Psoas muscle (tissue), 8 donors: ENCODE data around the gene KCNN3. TPM values are rescaled to one million over a fixed set of nuclear protein-coding genes. Genes with fewer than 3 reads are reported as not detected.

ENCODE experiments used
- ATAC-seq, 4 donors: fragments of 200-7000 bp; cut with Tn5 transposase; one replicate each; pipeline ENCODE4 v1.9.1; 2020; ENCODE audit warnings: moderate library complexity in 3 of 4, mild to moderate bottlenecking in 2 of 4
- DNase-seq, 2 donors: peaks; one replicate each; pipeline ENCODE4 v3.0.0-alpha.2; 2020
- H3K27ac ChIP-seq: fragments of 200-600 bp; one replicate; pipeline ENCODE4 v1.8.0; 2022
- H3K27me3 ChIP-seq, 3 donors: fragments of 200-600 bp in 1 of 3; one replicate each; pipeline versions ENCODE4 v1.6.1 to v1.8.0; 2013 to 2022; ENCODE audit warnings: low read length in 2 of 3, mild to moderate bottlenecking in 2 of 3, moderate library complexity in 1 of 3; ENCODE audit not compliant: insufficient read depth in 3 of 3
- H3K36me3 ChIP-seq, 2 donors: fragments of 200-600 bp in 1 of 2; one replicate each; pipeline versions ENCODE4 v1.6.1 to v1.8.0; 2013 to 2022; ENCODE audit warnings: low read depth in 1 of 2, mild to moderate bottlenecking in 1 of 2, moderate library complexity in 1 of 2; ENCODE audit not compliant: insufficient read depth in 1 of 2
- H3K4me1 ChIP-seq: fragments of 200-600 bp; one replicate; pipeline ENCODE4 v1.8.0; 2022
- H3K4me3 ChIP-seq: fragments of 200-600 bp; one replicate; pipeline ENCODE4 v1.8.0; 2022; ENCODE audit warnings: mild to moderate bottlenecking
- H3K9me3 ChIP-seq: fragments of 200-600 bp; one replicate; pipeline ENCODE4 v1.8.0; 2022
- WGBS, 3 donors: extraction: QIAGEN DNeasy Blood & Tissue Kit; methylation state at CpG; one replicate each; pipeline versions ENCODE4 v1.1.6 to v1.1.7; 2013; 5-methylcytosine and 5-hydroxymethylcytosine counted together
- intact Hi-C, 2 donors: fragments of 100-400 bp; cut with DNase I; formaldehyde crosslinking; loops; one replicate each; pipeline versions ENCODE4 v1.11.0 to v1.14.2; 2022
- polyA plus RNA-seq, 3 donors: library from polyadenylated mRNA; stranded (reverse); fragments of 200-250 nt; gene quantifications; one replicate each; pipeline ENCODE4 v1.2.3, GENCODE V29; 2013
- total RNA-seq, 4 donors: library from RNA; stranded (reverse); fragmentation: NEBNext Ultra II Directional in 2 of 4; extraction: Animal tissue kit (Norgen Biotek cat#: 25700) in 2 of 4; gene quantifications; one replicate each; pipeline versions ENCODE4 v1.2.1 to v1.2.4, GENCODE V29; 2021 to 2023
- TF ChIP-seq, protein P1 (sequence below): fragments of 200-600 bp; IDR thresholded peaks from one replicate; pipeline ENCODE4 v1.8.0; 2022; ENCODE audit warnings: antibody characterized with exemption
- donor health status: healthy with polysubstance abuse.
- donor health status: DM: no; HTN: no; CAD: no; lungs with moderate emphysema.
- donor health status: Bipolar disorder and iron deficiency.
- donor health status: healthy.
- donor health status: DM: yes; HTN: yes; CAD: no.
- donor health status: DM: no; HTN: no; CAD: no.
- donor health status: DM: no; HTN: no; CAD: no.
- donor health status: DM: yes; HTN: yes; CAD: no.

KCNN3 gene
- total and polyA plus RNA-seq, 7 donors, result 2.5 to 60.9 (median 11.8) TPM

- H3K27ac ChIP-seq, result peak overlapping the region; percentile 57
- H3K9me3 ChIP-seq, result no peaks in the 10 kb centered on the region
- no peak overlapping the region for H3K4me3 ChIP-seq
- 66 to 75% (median 68%) methylated on average over 1 of the region's 1 CpG for WGBS, 3 donors
- no peak for DNase-seq
- peaks cover 0 to 63% of the 10 kb centered on the region in 2 donors for H3K36me3 ChIP-seq
- H3K4me1 ChIP-seq, result peaks cover 23% of the 10 kb centered on the region
- intact Hi-C loops, result no loop called here
- H3K27me3 ChIP-seq, result no peaks in the 10 kb centered on the region
- no peak for ATAC-seq
- TF ChIP-seq, protein P1, sequence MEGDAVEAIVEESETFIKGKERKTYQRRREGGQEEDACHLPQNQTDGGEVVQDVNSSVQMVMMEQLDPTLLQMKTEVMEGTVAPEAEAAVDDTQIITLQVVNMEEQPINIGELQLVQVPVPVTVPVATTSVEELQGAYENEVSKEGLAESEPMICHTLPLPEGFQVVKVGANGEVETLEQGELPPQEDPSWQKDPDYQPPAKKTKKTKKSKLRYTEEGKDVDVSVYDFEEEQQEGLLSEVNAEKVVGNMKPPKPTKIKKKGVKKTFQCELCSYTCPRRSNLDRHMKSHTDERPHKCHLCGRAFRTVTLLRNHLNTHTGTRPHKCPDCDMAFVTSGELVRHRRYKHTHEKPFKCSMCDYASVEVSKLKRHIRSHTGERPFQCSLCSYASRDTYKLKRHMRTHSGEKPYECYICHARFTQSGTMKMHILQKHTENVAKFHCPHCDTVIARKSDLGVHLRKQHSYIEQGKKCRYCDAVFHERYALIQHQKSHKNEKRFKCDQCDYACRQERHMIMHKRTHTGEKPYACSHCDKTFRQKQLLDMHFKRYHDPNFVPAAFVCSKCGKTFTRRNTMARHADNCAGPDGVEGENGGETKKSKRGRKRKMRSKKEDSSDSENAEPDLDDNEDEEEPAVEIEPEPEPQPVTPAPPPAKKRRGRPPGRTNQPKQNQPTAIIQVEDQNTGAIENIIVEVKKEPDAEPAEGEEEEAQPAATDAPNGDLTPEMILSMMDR, result no peak
These were observed 139.8 kb downstream of the KCNN3 start for GRCh38 chr1:154730259-154730658.

GRCh38 chr1:154729577-154729976 is 140.5 kb downstream of the KCNN3 start:
- intact Hi-C loops, result no loop called here
- no peak for ATAC-seq
- TF ChIP-seq, protein P1, result no peak
- Histone ChIP-seq H3K27ac (peak overlapping the region; percentile 57), H3K4me1 (peaks cover 23% of the 10 kb centered on the region), H3K9me3 (no peaks in the 10 kb centered on the region), H3K4me3 (no peak overlapping the region), H3K27me3 (no peaks in the 10 kb centered on the region), H3K36me3 (peaks cover 0 to 67% of the 10 kb centered on the region in 2 donors)
- no peak for DNase-seq
- 54 to 75% (median 54%) methylated on average over 3 of the region's 3 CpGs for WGBS, 3 donors

GRCh38 chr1:154729031-154729442 is 141.0 kb downstream of the KCNN3 start:
- 42 to 63% (median 53%) methylated on average over 6 of the region's 6 CpGs for WGBS, 3 donors
- Histone ChIP-seq H3K27ac (peak overlapping the region; percentile 46), H3K9me3 (no peaks in the 10 kb centered on the region), H3K4me3 (no peak overlapping the region), H3K4me1 (peaks cover 23% of the 10 kb centered on the region), H3K36me3 (peaks cover 0 to 67% of the 10 kb centered on the region in 2 donors), H3K27me3 (no peaks in the 10 kb centered on the region)
- TF ChIP-seq, protein P1, result no peak
- DNase-seq (no peak), ATAC-seq (peak; percentile 57 to 66 (median 63))
- intact Hi-C loops, result no loop called here

DNA sequence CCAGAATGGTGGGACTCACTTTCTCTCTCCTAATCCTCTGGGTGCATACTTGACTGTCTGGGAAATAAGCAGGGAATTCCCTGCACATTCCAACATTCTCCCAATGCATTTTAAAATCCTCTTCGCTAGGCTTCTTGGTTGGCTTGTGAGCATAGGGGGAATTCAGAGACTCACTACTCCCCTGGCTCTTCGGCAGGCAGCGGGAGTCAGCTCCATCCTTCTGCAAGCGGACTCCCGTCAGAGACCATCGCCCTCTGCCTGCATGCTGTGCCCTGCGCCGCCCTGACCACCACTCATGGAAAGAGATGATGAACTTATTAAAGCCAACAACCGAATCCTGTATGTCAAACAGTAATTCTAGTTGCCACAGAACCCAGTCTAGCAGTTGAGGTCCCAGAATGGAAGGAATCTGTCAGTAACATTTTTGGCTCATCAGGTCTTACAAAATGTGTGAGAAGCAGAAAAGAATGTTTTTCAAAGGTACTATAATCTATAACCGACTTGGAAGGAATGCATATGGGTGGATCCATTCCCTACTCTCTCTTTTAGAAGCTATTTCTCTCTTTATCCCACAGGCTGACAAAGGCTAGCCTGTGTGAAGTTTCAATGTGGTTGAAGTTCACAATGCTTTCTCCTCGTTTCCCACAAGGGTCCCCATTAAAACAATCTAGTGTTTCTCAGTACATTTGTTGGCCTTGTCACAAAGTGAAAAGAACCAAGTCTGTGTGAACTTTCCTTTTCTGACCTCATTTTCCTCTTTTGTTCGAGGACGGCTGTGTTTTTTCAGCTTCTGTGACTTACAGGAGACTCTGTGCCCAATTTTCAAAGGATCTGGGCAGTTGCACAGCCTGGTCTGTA is 143.0 kb downstream of the KCNN3 start:
- Histone ChIP-seq H3K27me3 (no peaks in the 10 kb centered on the region), H3K4me1 (peaks cover 23% of the 10 kb centered on the region), H3K9me3 (no peaks in the 10 kb centered on the region), H3K27ac (no peak overlapping the region), H3K36me3 (peaks cover 0 to 69% of the 10 kb centered on the region in 2 donors), H3K4me3 (no peak overlapping the region)
- WGBS, 3 donors, result 72 to 79% (median 76%) methylated on average over 13 of the region's 13 CpGs
- intact Hi-C loops, result no loop called here
- DNase-seq, result no peak
- TF ChIP-seq, protein P1, result no peak
- no peak for ATAC-seq
